Stimulated activated naive CD4-positive, alpha-beta T cell (primary cell): ENCODE results near the gene NELL1.

Experiments used
- DNase-seq, 6 experiments: peaks; one replicate each; lab custom pipeline; 2025; lab: John Stamatoyannopoulos, UW

Gene NELL1

DNA sequence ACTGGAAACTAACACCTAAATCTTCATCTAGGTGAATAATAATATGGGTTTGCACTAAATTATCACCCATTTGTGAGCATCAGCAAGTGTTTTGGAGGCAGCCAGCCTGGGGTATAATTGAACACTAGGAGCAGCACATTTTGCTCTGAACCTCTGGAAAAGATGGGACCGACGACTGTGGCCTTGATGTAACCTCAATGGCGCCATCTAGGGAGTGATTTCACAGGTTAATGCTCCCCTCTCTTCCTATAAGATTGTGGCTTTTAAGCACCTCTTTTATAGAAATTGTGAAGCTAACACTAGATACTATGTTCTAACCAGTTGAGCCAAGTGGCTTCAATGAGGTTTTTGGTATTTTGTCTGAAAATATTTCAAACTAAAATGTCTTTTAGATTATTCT is 203.7 kb downstream of the NELL1 start:
- DNase-seq, result no peak

- DNase-seq, result no peak
Observed at GRCh38 chr11:20874358-20874757, 205.0 kb downstream of the NELL1 start.

DNA sequence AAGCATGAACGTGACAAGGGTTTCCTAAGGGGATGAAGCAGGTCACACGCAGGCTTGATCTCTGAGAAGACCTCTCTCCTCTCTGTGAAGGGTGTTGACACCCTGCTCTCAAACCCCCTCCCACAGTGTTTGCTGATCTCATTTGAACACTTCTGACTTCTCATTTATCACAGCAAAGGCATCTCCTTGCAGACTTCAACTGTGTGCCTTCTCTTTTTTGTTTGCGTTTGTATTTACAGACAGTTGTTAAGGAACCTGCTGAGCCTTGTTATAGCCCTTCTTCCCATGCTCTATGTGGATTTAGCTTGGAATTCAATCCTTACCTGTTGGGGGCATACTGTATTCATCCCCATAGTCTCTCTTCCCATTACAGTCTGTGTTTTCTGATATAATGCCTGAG is 206.5 kb downstream of the NELL1 start:
- no peak for DNase-seq

- DNase-seq, result no peak
Observed at GRCh38 chr11:20876738-20877137, 207.4 kb downstream of the NELL1 start.

DNA sequence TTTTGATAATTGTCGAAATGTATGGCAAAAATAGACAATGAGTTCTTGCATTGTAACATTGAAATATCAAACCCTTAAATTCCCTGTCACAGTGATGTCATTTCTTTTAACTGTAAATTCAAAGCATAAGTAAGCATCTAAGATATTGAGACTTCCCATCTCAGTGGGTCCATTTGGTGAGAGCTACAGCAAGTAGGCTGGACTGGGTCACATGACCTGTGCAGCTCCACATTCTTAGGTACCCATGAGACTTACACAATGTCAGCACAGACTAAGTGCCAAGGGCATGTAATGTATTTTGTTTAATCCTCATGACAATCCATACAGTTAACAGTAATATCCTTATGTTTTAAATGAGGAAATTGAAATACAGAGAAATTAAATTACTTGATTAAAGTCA is 210.7 kb downstream of the NELL1 start:
- DNase-seq, result no peak

DNA sequence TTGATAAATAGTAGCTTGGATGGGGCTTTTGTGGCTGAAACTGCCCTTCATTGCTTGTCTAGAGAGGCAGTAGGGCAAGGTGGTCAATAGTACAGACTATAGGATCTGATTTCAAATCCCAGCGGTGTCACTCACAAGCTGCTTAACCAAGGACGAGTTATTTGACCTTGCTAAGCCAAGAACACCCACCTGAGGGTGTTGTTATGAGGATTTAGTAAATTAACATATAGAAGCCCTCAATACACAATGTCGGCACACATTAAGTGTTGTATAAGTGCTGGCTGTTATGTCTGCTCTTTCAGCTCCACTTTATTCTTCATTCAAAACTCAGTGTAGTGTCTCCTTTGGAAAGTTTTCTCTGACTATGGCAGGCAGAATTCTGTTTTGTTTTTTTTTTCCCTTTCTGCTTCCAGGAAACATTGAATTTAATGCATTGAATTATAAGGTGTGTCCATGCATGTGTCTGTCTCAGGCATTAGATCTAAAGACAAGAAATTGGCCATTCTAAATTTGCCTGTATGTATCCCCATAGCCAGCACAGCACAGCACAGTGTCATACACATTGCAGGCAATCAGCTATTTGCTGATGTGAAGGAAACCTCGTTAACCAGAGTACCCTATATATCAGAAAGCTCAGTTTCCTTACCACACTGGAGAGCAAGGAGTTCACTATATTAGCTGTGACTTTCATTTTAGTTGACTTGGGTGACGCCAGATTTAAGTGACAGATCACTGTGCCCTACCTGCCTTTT is 212.1 kb downstream of the NELL1 start:
- DNase-seq, result no peak

GRCh38 chr11:20887137-20887536 is 217.8 kb downstream of the NELL1 start:
- no peak for DNase-seq

DNA sequence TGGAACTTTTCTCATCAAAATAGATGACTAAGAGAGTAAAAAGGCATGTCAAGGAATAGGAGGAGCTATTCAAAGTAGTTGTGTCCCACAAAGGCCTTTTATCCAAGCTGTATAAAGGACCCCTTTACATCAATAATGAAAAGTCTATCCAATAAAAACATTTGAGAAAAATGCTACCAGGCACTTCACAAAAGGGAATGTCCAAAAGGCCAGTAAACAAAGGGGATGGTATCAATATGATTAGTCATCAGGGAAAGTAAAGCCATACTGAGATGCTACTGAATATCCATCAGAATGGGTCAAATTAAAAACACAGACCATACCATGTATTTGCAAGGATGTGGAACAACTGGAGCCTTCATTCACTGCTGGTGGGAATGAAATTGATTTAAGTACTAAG is 224.9 kb downstream of the NELL1 start:
- no peak for DNase-seq

DNA sequence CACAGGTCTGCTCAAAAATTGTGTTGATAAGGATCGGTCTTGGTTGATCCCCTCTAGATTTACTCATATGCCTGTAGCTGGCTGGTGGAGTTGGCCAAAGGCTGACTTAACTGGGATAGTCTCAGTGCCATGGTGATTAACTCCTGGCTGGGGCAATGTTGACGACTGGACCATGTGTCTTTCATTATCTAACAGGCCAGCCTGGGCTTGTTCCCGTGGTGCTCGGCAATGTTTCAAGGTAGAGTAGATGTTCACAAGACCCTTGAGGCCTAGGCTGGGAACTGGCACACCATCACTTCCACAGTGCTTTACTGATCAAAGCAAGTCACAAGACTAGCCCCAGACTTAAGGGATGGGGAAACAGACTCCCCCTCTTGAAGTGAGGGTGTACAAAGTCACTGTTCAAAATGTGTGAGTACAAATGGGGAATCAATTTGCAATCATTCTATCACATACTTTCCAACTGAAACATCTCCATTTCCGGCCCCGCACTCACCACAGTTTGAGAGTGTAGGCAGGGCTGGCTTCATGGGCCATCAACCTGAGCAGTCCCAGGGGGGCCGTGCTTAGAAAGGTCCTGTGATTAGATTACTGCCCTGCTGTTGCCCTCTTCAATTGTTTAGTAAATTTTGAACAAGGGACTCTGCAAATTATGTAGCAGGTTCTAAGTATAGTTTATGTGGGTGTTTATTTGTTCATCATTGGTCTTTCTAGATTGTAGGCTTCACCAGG is 240.8 kb downstream of the NELL1 start:
- no peak for DNase-seq

- DNase-seq, result no peak
Observed at GRCh38 chr11:20910733-20911132, 241.3 kb downstream of the NELL1 start.

DNA sequence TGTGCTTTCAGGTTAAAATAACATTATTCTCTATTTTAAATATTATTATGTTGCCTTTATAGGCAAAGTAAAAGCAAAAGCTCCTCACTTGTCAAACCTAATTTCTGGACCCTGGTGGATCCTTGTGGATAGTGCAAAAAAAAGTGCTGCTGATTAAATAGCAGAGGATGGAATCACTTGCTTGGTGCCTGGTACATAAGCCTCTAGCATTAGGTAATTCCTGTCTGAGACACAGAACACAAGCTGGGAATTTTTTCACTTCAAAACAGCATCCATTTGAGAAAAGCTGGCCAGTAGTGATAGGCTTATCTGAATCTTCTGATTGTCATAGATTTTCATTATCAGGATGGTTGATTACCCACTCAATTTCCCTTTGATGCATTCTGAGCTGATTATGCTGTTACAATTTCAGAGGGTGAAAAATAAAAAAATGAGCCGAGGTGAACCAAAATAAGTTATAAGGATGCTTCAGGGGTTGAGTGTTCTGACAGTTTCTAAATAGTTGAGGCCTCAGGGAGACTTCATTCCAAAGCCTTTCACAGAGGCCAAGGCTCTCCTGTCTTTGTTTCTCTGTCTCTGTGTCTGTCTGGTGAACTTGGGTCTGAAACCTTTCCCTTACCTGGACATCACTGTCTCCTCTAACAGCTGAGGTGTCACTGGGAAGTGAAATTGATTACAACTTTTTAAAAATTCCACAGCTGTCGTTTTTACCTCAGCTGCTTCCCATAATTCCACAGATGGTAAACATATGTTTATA is 242.9 kb downstream of the NELL1 start:
- DNase-seq, result no peak

- no peak for DNase-seq
Observed at GRCh38 chr11:20912922-20913512, 243.6 kb downstream of the NELL1 start.

DNA sequence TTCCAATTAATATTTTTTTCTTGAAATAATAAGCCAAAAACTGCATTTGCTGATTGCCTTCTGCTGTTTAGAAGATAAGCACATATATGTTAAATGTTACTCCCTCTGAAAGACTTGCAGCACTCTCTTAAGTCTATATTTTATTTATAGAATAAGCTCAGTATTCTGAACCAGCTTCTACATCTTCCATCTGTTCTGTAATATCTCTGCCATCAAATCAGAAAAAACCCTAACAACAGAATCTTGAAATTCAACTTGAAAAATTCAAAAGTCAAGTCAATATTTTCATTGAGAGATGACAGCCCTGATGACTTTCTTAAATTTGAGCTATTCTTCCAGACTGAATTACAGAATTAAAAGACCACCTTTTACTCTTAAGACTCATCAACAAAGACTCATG is 247.9 kb downstream of the NELL1 start:
- no peak for DNase-seq

GRCh38 chr11:20926799-20927540 is 257.6 kb downstream of the NELL1 start:
- DNase-seq, result no peak

- no peak for DNase-seq
Observed at GRCh38 chr11:20931029-20931428, 261.6 kb downstream of the NELL1 start.

- no peak for DNase-seq
Observed at GRCh38 chr11:20933086-20933485, 263.7 kb downstream of the NELL1 start.

- no peak for DNase-seq
Observed at GRCh38 chr11:20933958-20934357, 264.6 kb downstream of the NELL1 start.

GRCh38 chr11:20934516-20934915 is 265.1 kb downstream of the NELL1 start:
- no peak for DNase-seq

DNA sequence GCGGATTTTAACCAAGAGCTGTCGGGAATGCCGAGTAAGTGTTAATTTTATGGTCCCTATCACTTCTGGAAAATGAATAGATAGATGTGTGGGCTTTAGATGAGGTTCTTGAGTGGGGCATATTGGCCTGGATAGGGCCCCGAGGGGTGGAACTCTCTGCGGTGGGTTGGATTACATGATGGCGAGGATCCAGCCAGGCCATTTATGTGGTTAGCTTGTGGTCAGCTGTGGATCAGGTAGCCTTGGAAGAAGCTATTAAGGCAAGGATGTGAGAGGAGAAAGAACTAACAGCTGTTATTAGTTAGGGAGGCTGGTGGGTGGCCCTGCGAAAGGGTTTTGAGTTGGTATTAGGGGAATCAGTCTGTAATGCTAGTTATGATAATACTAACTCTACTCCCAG is 268.4 kb downstream of the NELL1 start:
- no peak for DNase-seq

GRCh38 chr11:20949585-20949984 is 280.2 kb downstream of the NELL1 start:
- DNase-seq, result no peak

DNA sequence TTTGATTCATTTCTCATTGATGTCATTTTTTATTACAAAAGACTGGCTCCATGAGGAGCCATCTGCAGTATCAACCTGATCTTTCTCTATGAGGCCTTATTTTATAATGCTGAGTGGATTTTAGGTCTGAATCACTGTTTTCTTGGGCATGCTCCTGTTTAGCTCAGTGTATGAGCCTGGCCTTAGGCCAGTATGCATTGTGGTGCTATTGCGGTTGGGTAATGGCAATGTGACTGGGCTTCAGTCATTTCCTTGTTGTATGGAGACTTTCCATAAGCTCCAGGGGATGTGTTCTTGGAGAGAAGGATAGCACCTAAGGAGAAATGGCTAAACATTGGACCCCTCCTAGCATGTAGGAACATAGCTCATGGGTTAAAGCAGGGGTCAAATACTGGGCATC is 293.2 kb downstream of the NELL1 start:
- no peak for DNase-seq

- DNase-seq, result no peak
Observed at GRCh38 chr11:20963596-20963995, 294.2 kb downstream of the NELL1 start.
